WTC11 (cell line): ENCODE data around the gene TFEC. TPM values are rescaled to one million over a fixed set of nuclear protein-coding genes. Genes with fewer than 3 reads are reported as not detected.
"Not testable (repeated sequence)": the region's sequence is repeated elsewhere in the genome, so short reads cannot be mapped to it uniquely, and the experiment has no call there.

Experiments used
- ATAC-seq: fragments of 200-7000 bp; cut with Tn5 transposase; 2 replicates; pipeline ENCODE4 v1.10.0; 2021; ENCODE audit warnings: mild to moderate bottlenecking, moderate library complexity
- CTCF ChIA-PET: fragments of 300-600 bp; sonication (Branson Sonifier 250); formaldehyde crosslinking; loops from one replicate; lab custom pipeline; 2021; ENCODE audit warnings: antibody characterized with exemption; lab: Charles Lee
- POLR2A ChIA-PET: fragments of 350-600 bp; sonication (Branson Sonifier 250); formaldehyde crosslinking; loops from one replicate; lab custom pipeline; 2021; ENCODE audit warnings: antibody characterized with exemption; lab: Charles Lee
- DNase-seq: peaks from one replicate; pipeline ENCODE4 v3.0.0; 2021; ENCODE audit warnings: low spot score
- H3K27ac Mint-ChIP-seq: 2 replicates; pipeline ENCODE4 v1.8.0; 2021; ENCODE audit warnings: mixed read lengths
- H3K27me3 Mint-ChIP-seq: 2 replicates; pipeline ENCODE4 v1.8.0; 2021; ENCODE audit warnings: low read depth, mild to moderate bottlenecking, moderate library complexity, mixed read lengths
- H3K36me3 Mint-ChIP-seq: 2 replicates; pipeline ENCODE4 v1.8.0; 2021; ENCODE audit warnings: mixed read lengths
- H3K4me1 Mint-ChIP-seq: 2 replicates; pipeline ENCODE4 v1.8.0; 2022; ENCODE audit warnings: mixed read lengths
- H3K4me3 Mint-ChIP-seq: 2 replicates; pipeline ENCODE4 v1.8.0; 2021; ENCODE audit warnings: mild to moderate bottlenecking, moderate library complexity, mixed read lengths
- H3K9me3 Mint-ChIP-seq: 2 replicates; pipeline ENCODE4 v1.8.0; 2021; ENCODE audit warnings: mixed read lengths
- CBFB ChIP-seq: sonication (generic); formaldehyde crosslinking; IDR thresholded peaks from 2 replicates; pipeline ENCODE4 v1.8.1; 2022; ENCODE audit warnings: mild to moderate bottlenecking, low read depth, missing genetic modification reagents
- CREM ChIP-seq: sonication (generic); formaldehyde crosslinking; IDR thresholded peaks from 2 replicates; pipeline ENCODE4 v1.8.1; 2022; ENCODE audit warnings: mild to moderate bottlenecking, missing genetic modification reagents, moderate library complexity
- E2F1 ChIP-seq: sonication (generic); formaldehyde crosslinking; IDR thresholded peaks from 2 replicates; pipeline ENCODE4 v1.8.0; 2022; ENCODE audit warnings: mild to moderate bottlenecking, missing genetic modification reagents
- ERG ChIP-seq: fragments of 250-450 bp; sonication (Bioruptor Pico); IDR thresholded peaks from 2 replicates; pipeline ENCODE4 v1.8.0; 2021; ENCODE audit warnings: mild to moderate bottlenecking
- FOXP1 ChIP-seq: sonication (generic); formaldehyde crosslinking; IDR thresholded peaks from 2 replicates; pipeline ENCODE4 v1.8.0; 2022; ENCODE audit warnings: missing genetic modification reagents, mild to moderate bottlenecking, moderate library complexity, borderline replicate concordance
- GABPB1 ChIP-seq: sonication (generic); formaldehyde crosslinking; IDR thresholded peaks from 2 replicates; pipeline ENCODE4 v1.8.1; 2023; ENCODE audit warnings: mild to moderate bottlenecking, missing genetic modification reagents
- GRHL2 ChIP-seq: fragments of 250-450 bp; sonication (Bioruptor Pico); IDR thresholded peaks from 2 replicates; pipeline ENCODE4 v1.8.0; 2022; ENCODE audit warnings: mild to moderate bottlenecking, moderate library complexity; ENCODE audit not compliant: insufficient replicate concordance, severe bottlenecking
- HMGXB4 ChIP-seq: sonication (generic); formaldehyde crosslinking; IDR thresholded peaks from 2 replicates; pipeline ENCODE4 v1.8.1; 2023; ENCODE audit warnings: mild to moderate bottlenecking, moderate library complexity, missing genetic modification reagents
- MYBL2 ChIP-seq: sonication (generic); formaldehyde crosslinking; IDR thresholded peaks from 2 replicates; pipeline ENCODE4 v1.8.1; 2023; ENCODE audit warnings: mild to moderate bottlenecking, moderate library complexity, missing genetic modification reagents
- NFATC4 ChIP-seq: fragments of 250-450 bp; sonication (Bioruptor Pico); IDR thresholded peaks from 2 replicates; pipeline ENCODE4 v1.9.0; 2021; ENCODE audit warnings: mild to moderate bottlenecking
- PRRX2 ChIP-seq: fragments of 250-450 bp; sonication (Bioruptor Pico); IDR thresholded peaks from 2 replicates; pipeline ENCODE4 v1.8.0; 2021; ENCODE audit warnings: mild to moderate bottlenecking
- RELA ChIP-seq: sonication (generic); formaldehyde crosslinking; IDR thresholded peaks from 2 replicates; pipeline ENCODE4 v1.8.1; 2022; ENCODE audit warnings: missing genetic modification reagents, mild to moderate bottlenecking, borderline replicate concordance
- SMAD3 ChIP-seq: sonication (generic); formaldehyde crosslinking; IDR thresholded peaks from 2 replicates; pipeline ENCODE4 v1.8.0; 2022; ENCODE audit warnings: missing genetic modification reagents, mild to moderate bottlenecking, borderline replicate concordance
- SOX15 ChIP-seq: fragments of 250-450 bp; sonication (Bioruptor Pico); IDR thresholded peaks from 2 replicates; pipeline ENCODE4 v1.9.0; 2021; ENCODE audit warnings: mild to moderate bottlenecking
- TCF7 ChIP-seq: sonication (generic); formaldehyde crosslinking; IDR thresholded peaks from 2 replicates; pipeline ENCODE4 v1.8.0; 2022; ENCODE audit warnings: mild to moderate bottlenecking, low read depth, missing genetic modification reagents, moderate library complexity
- ZNF232 ChIP-seq: sonication (generic); formaldehyde crosslinking; IDR thresholded peaks from 2 replicates; pipeline ENCODE4 v1.8.0; 2022; ENCODE audit warnings: mild to moderate bottlenecking, missing genetic modification reagents
- ZNF671 ChIP-seq: fragments of 250-450 bp; sonication (Bioruptor Pico); IDR thresholded peaks from 2 replicates; pipeline ENCODE4 v1.8.0; 2021; ENCODE audit warnings: mild to moderate bottlenecking
- total RNA-seq: library from RNA; stranded (reverse); gene quantifications from 3 replicates; pipeline ENCODE4 v1.2.3, GENCODE V29; 2021
- TF ChIP-seq, protein P1 (sequence below): sonication (generic); formaldehyde crosslinking; IDR thresholded peaks from 2 replicates; pipeline ENCODE4 v1.8.1; 2023; ENCODE audit warnings: mild to moderate bottlenecking, missing genetic modification reagents, moderate library complexity

The TFEC gene
- total RNA-seq, 1 experiment from 2014 or later = 0.17 TPM

DNA sequence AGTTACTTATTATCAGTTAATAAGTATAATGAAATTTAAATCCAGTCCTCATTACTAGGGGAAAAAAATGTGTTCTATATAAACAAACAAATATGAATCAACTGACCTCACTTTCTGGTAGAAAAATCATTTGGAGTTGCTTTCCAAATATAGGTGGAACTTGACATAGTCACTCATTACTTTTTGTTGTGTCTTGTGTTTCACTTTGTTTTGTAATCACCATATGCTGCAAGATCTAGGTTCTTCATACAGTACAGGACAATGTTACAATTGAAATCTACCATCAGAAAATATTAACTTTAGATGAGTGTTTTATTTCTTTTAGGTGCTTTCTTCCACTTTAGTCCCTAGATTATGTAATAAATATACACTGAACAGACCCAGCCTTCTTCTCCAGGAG is 16.9 kb downstream of the TFEC start (continued):
- no peak for TF ChIP-seq CBFB (CRISPR knock-in tag)

DNA sequence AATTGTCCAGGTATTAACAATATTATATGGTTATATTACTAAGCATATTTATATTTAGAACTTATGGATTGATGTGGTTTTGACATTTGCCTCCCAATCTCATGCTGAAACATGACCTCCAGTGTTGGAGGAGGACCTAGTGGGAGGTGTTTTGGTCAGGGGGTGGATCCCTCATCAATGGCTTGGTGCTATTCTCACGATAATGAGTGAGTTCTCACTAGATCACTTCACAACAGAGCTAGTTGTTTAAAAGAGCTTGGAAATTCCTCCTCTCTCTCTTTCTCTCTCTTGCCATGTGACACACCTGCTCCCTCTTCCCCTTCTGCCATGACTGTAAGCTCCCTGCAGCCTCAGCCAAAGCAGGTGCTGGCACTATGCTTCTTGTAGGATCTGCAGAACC is 19.0 kb downstream of the TFEC start:
- no peak for DNase-seq
- POLR2A ChIA-PET = no interaction called here
- peak; percentile 75 for ATAC-seq
- Mint-ChIP-seq H3K9me3 (peaks cover 6% of the 10 kb centered on the region), H3K4me3 (no peak overlapping the region), H3K4me1 (no peaks in the 10 kb centered on the region), H3K27ac (no peak overlapping the region), H3K27me3 (no peaks in the 10 kb centered on the region), H3K36me3 (peaks cover 5% of the 10 kb centered on the region)
- TF ChIP-seq, protein P1, sequence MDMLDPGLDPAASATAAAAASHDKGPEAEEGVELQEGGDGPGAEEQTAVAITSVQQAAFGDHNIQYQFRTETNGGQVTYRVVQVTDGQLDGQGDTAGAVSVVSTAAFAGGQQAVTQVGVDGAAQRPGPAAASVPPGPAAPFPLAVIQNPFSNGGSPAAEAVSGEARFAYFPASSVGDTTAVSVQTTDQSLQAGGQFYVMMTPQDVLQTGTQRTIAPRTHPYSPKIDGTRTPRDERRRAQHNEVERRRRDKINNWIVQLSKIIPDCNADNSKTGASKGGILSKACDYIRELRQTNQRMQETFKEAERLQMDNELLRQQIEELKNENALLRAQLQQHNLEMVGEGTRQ (CRISPR knock-in tag) = 0 out of 2 replicates have a peak, but pooled peaks have one; percentile 23
- TF ChIP-seq SMAD3 (CRISPR knock-in tag) = no peak
- CTCF ChIA-PET = interaction anchor here (0.9 kb wide), 1 partner anchor 11 kb away, joined by 3 read pairs; no protein-coding TSS in a partner anchor

DNA sequence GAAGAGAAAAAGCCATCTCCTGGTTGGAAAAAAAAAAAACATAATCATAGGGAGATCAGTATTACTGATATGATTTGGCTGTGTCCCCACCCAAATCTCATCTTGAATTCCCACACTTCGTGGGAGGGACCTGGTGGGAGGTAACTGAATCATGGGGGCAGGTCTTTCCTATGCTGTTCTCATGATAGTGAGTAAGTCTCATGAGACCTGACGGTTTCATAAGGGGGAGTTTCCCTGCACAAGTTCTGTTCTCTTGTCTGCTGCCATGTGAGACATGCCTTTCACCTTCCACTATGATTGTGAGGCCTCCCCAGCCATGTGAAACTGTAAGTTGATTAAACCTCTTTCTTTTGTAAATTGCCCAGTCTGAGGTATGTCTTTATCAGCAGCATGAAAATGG is 25.8 kb downstream of the TFEC start:
- DNase-seq, CTCF ChIA-PET, H3K4me3 Mint-ChIP-seq, POLR2A ChIA-PET, H3K27ac Mint-ChIP-seq, ATAC-seq, H3K27me3 Mint-ChIP-seq, H3K4me1 Mint-ChIP-seq: not testable (repeated sequence)
- Mint-ChIP-seq H3K36me3 (peaks cover 15% of the 10 kb centered on the region), H3K9me3 (peaks cover 30% of the 10 kb centered on the region)

GRCh38 chr7:115997221-115997620 is 33.3 kb downstream of the TFEC start:
- Mint-ChIP-seq H3K27me3 (no peaks in the 10 kb centered on the region), H3K4me1 (no peaks in the 10 kb centered on the region), H3K9me3 (peaks cover 4% of the 10 kb centered on the region), H3K27ac (no peak overlapping the region), H3K36me3 (no peaks in the 10 kb centered on the region), H3K4me3 (no peak overlapping the region)
- ChIA-PET CTCF (no interaction called here), POLR2A (no interaction called here)
- no peak; the same call in 1 of the 2 replicates for ATAC-seq
- no peak for DNase-seq
- TF ChIP-seq E2F1 (CRISPR knock-in tag) = no peak
- TF ChIP-seq ZNF232 = no peak
- no peak for TF ChIP-seq SOX15 (CRISPR knock-in tag)
- TF ChIP-seq CREM = no peak
- TF ChIP-seq ZNF671 (CRISPR knock-in tag) = no peak
- no peak for TF ChIP-seq FOXP1
- TF ChIP-seq MYBL2 = no peak
- no peak for TF ChIP-seq PRRX2 (CRISPR knock-in tag)
- TF ChIP-seq TCF7 (CRISPR knock-in tag) = no peak
- no peak for TF ChIP-seq NFATC4 (CRISPR knock-in tag)
- TF ChIP-seq ERG (CRISPR knock-in tag) = no peak
- no peak for TF ChIP-seq HMGXB4 (CRISPR knock-in tag)
- TF ChIP-seq GABPB1 (CRISPR knock-in tag) = no peak
- TF ChIP-seq GRHL2 = no peak
- no peak for TF ChIP-seq RELA (CRISPR knock-in tag)
